B cell (primary cell): Measurements from ENCODE around the gene S1PR1. TPM values are rescaled to one million over a fixed set of nuclear protein-coding genes. Genes with fewer than 3 reads are reported as not detected.

ENCODE experiments used
- ATAC-seq: fragments of 200-7000 bp; cut with Tn5 transposase; one replicate; pipeline ENCODE4 v1.10.0; 2021; ENCODE audit warnings: low read depth, mild to moderate bottlenecking, moderate number of reproducible peaks, moderate library complexity
- CTCF ChIA-PET: fragments of 350-600 bp; sonication (Branson Sonifier 250); formaldehyde crosslinking; loops from one replicate; lab custom pipeline; 2021; ENCODE audit warnings: antibody characterized with exemption, inconsistent platforms; lab: Charles Lee
- POLR2A ChIA-PET: fragments of 350-600 bp; sonication (Branson Sonifier 250); formaldehyde crosslinking; loops from one replicate; lab custom pipeline; 2021; ENCODE audit warnings: antibody characterized with exemption; lab: Charles Lee
- DNase-seq: peaks from one replicate; pipeline ENCODE4 v3.0.0; 2013
- H2AFZ ChIP-seq: 2 replicates; pipeline ENCODE4 v1.6.1; 2012; ENCODE audit warnings: mild to moderate bottlenecking, low read depth, low read length; ENCODE audit not compliant: insufficient read depth, poor library complexity, severe bottlenecking
- H3K27ac ChIP-seq, 2 donors: 1 replicate in 1 of 2; 2 replicates in 1 of 2; pipeline ENCODE4 v1.5.1; 2012 to 2013; ENCODE audit warnings: low read length in 2 of 2, mild to moderate bottlenecking in 2 of 2, moderate library complexity in 1 of 2
- H3K27me3 ChIP-seq, 4 experiments: fragments of 200-600 bp in 1 of 4; sonication (generic) in 1 of 4; replicated peaks in 1 of 4; 1 replicate in 2 of 4; 2 replicates in 2 of 4; pipeline versions ENCODE4 v1.6.1 to v1.7.0; 2013 to 2016; ENCODE audit warnings: low read length in 3 of 4, mild to moderate bottlenecking in 2 of 4, mixed read lengths in 1 of 4, moderate library complexity in 1 of 4; ENCODE audit not compliant: insufficient read depth in 4 of 4, control insufficient read depth in 3 of 4; ENCODE audit errors: control extremely low read depth in 1 of 4
- H3K36me3 ChIP-seq, 2 experiments: replicated peaks in 1 of 2; 1 replicate in 1 of 2; 2 replicates in 1 of 2; pipeline versions ENCODE4 v1.6.1 to v1.7.1; 2013; ENCODE audit warnings: low read length in 1 of 2; ENCODE audit not compliant: insufficient read depth in 2 of 2, control insufficient read depth in 1 of 2; ENCODE audit errors: control extremely low read depth in 1 of 2, extremely low read depth in 1 of 2
- H3K4me1 ChIP-seq, 2 donors: fragments of 200-600 bp in 1 of 2; sonication (generic) in 1 of 2; 1 replicate in 1 of 2; 2 replicates in 1 of 2; pipeline versions ENCODE4 v1.5.1 to v1.6.1; 2013 to 2017; ENCODE audit warnings: low read length in 2 of 2; ENCODE audit not compliant: control insufficient read depth in 2 of 2, insufficient read depth in 2 of 2
- H3K4me2 ChIP-seq: replicated peaks from 2 replicates; pipeline ENCODE3; 2012; ENCODE audit warnings: mild to moderate bottlenecking, low read depth, low read length; ENCODE audit not compliant: poor library complexity, severe bottlenecking
- H3K4me3 ChIP-seq, 5 experiments: fragments of 200-600 bp in 1 of 5; sonication (generic) in 1 of 5; 1 replicate in 3 of 5; 2 replicates in 2 of 5; pipeline versions ENCODE4 v1.5.1 to v1.7.0; 2011 to 2016; ENCODE audit warnings: low read length in 4 of 5, mild to moderate bottlenecking in 4 of 5, low read depth in 2 of 5, control low read depth in 1 of 5, moderate library complexity in 1 of 5; ENCODE audit not compliant: insufficient read depth in 1 of 5; ENCODE audit errors: control extremely low read depth in 1 of 5, extremely low read depth in 1 of 5
- H3K79me2 ChIP-seq: fragments of 200-600 bp; sonication (generic); one replicate; pipeline ENCODE4 v1.6.0; 2016; ENCODE audit warnings: low read length; ENCODE audit not compliant: control insufficient read depth, insufficient read depth
- H3K9ac ChIP-seq: fragments of 200-600 bp; sonication (generic); 2 replicates; pipeline ENCODE4 v1.6.1; 2017; ENCODE audit warnings: mild to moderate bottlenecking, low read length, moderate library complexity
- H3K9me3 ChIP-seq, 3 donors: one replicate each; pipeline versions ENCODE4 v1.6.1 to v1.7.1; 2013; ENCODE audit warnings: low read length in 2 of 3; ENCODE audit not compliant: control insufficient read depth in 2 of 3, insufficient read depth in 1 of 3; ENCODE audit errors: control extremely low read depth in 1 of 3
- H4K20me1 ChIP-seq: 2 replicates; pipeline ENCODE4 v1.6.0; 2012; ENCODE audit warnings: mild to moderate bottlenecking, low read length; ENCODE audit not compliant: insufficient read depth, control insufficient read depth, poor library complexity, severe bottlenecking
- H3K27ac Mint-ChIP-seq: one replicate; pipeline ENCODE4 v1.8.0; 2021; ENCODE audit warnings: mixed read lengths
- H3K27me3 Mint-ChIP-seq: one replicate; pipeline ENCODE4 v1.8.0; 2021; ENCODE audit warnings: mixed read lengths
- H3K4me1 Mint-ChIP-seq: one replicate; pipeline ENCODE4 v1.8.0; 2021; ENCODE audit warnings: mixed read lengths
- H3K4me3 Mint-ChIP-seq: one replicate; pipeline ENCODE4 v1.8.0; 2021; ENCODE audit warnings: mixed read lengths
- H3K9me3 Mint-ChIP-seq: one replicate; pipeline ENCODE4 v1.8.0; 2022; ENCODE audit warnings: mixed read lengths; ENCODE audit not compliant: insufficient read depth
- CTCF ChIP-seq: fragments of 200-600 bp; IDR thresholded peaks from one replicate; pipeline ENCODE4 v1.8.0; 2022; ENCODE audit warnings: antibody characterized with exemption, mild to moderate bottlenecking
- EZH2 ChIP-seq: IDR thresholded peaks from 2 replicates; pipeline ENCODE4 v1.6.1; 2012; ENCODE audit warnings: borderline replicate concordance, low read depth, mild to moderate bottlenecking, moderate library complexity, low read length; ENCODE audit not compliant: insufficient read depth, poor library complexity, severe bottlenecking
- WGBS: methylation state at CpG from one replicate; pipeline ENCODE4 v1.1.5; 2013; ENCODE audit warnings: missing lambda C conversion rate; ENCODE audit not compliant: insufficient coverage; 5-methylcytosine and 5-hydroxymethylcytosine counted together
- intact Hi-C: fragments of 100-400 bp; cut with micrococcal nuclease; formaldehyde crosslinking; loops from one replicate; pipeline ENCODE4 v1.10.0; 2022
- polyA plus RNA-seq: library from polyadenylated mRNA; depleted of rRNA; stranded (reverse); fragments of >200 nt; gene quantifications from 2 replicates; pipeline ENCODE4 v1.2.3, GENCODE V29; 2012
- total RNA-seq, 2 donors: library from RNA; stranded (reverse); fragments of 120-200 nt in 1 of 2; gene quantifications; 1 replicate in 1 of 2; 2 replicates in 1 of 2; pipeline versions ENCODE4 v1.2.3 to v1.2.4, GENCODE V29; 2013 to 2022

The S1PR1 gene
- total and polyA plus RNA-seq, 2 donors (not counting 1 experiment from before 2014, with no cell fraction given) = 44.5 to 225 TPM

DNA sequence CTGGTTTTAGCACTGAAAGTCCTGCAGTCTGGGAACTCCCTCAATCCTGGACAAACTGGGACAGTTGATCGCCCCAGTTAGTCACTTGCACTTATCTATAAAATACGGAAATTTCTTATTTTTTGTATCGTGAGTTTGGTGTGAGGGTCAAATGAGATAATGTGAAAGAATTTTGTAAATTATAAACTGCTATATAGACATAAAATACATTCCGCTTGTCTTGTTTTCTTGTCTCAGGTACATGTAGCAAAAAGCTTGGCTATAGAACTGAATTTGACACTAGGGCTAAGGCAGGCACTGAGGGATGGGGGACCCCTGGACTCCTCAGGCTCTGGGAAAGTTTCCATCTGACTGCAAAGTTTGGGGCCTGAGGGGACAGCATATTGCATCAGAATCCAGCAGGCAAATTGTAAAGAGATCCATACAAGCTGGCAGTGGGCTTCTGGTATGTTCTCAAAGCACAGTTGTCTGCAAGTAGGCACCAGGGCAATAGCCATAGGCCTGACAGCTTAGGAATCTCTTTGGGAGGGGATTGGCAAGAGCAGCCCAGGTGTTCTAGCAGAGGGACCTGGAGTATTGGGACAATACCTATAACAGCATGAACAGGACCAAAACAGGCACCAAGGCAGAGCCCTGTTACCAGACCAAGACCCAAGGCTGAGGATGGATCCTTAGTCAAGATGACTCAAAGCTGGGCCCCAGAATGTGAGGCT is 44.3 kb downstream of the S1PR1 start:
- CTCF ChIA-PET = interaction anchor here (0.7 to 3.5 kb wide), 12 partner anchors 7 to 362 kb away, joined by 3 to 38 read pairs (median 4); no protein-coding TSS in a partner anchor
- no peaks in the 10 kb centered on the region for H4K20me1 ChIP-seq
- no peak for TF ChIP-seq EZH2
- no peak for TF ChIP-seq CTCF
- Mint-ChIP-seq H3K4me3 (no peak overlapping the region), H3K9me3 (no peaks in the 10 kb centered on the region), H3K27me3 (no peaks in the 10 kb centered on the region), H3K4me1 (peaks cover 36% of the 10 kb centered on the region), H3K27ac (no peak overlapping the region)
- H3K27me3 ChIP-seq = no peaks in the 10 kb centered on the region
- no peak overlapping the region for H3K9ac ChIP-seq
- H2AFZ ChIP-seq = no peak overlapping the region
- WGBS = no CpG with 5 or more reads among the region's 4 CpGs
- no peaks in the 10 kb centered on the region for H3K36me3 ChIP-seq
- POLR2A ChIA-PET = no interaction called here
- H3K4me3 ChIP-seq = no peak overlapping the region
- peaks cover 31 to 33% of the 10 kb centered on the region in 2 donors for H3K4me1 ChIP-seq
- H3K9me3 ChIP-seq = no peaks in the 10 kb centered on the region
- intact Hi-C loops = no loop called here
- H3K27ac ChIP-seq = no peak overlapping the region
- no peak for ATAC-seq
- no peak for DNase-seq
- no peak overlapping the region for H3K4me2 ChIP-seq
- no peaks in the 10 kb centered on the region for H3K79me2 ChIP-seq

GRCh38 chr1:101281751-101282150 is 44.9 kb downstream of the S1PR1 start:
- Histone ChIP-seq H3K9ac (no peak overlapping the region), H3K9me3 (no peaks in the 10 kb centered on the region), H3K4me3 (no peak overlapping the region), H3K27ac (no peak overlapping the region), H3K36me3 (no peaks in the 10 kb centered on the region), H3K4me2 (no peak overlapping the region), H2AFZ (no peak overlapping the region), H3K79me2 (no peaks in the 10 kb centered on the region), H3K4me1 (peaks cover 26 to 27% of the 10 kb centered on the region in 2 donors), H3K27me3 (no peaks in the 10 kb centered on the region), H4K20me1 (no peaks in the 10 kb centered on the region)
- TF ChIP-seq CTCF = no peak
- no peak for TF ChIP-seq EZH2
- Mint-ChIP-seq H3K9me3 (no peaks in the 10 kb centered on the region), H3K27ac (no peak overlapping the region), H3K4me1 (peaks cover 30% of the 10 kb centered on the region), H3K4me3 (no peak overlapping the region), H3K27me3 (no peaks in the 10 kb centered on the region)
- intact Hi-C loops = no loop called here
- WGBS = no CpG with 5 or more reads among the region's 3 CpGs
- CTCF ChIA-PET = interaction anchor here (1.2 to 3.4 kb wide), 5 partner anchors 9 to 360 kb away, joined by 4 to 12 read pairs (median 6); no protein-coding TSS in a partner anchor
- POLR2A ChIA-PET = no interaction called here
- DNase-seq (no peak), ATAC-seq (no peak)
